Sciatic nerve (tissue), 2 donors: Measurements from ENCODE around the gene TMEM252. TPM values are rescaled to one million over a fixed set of nuclear protein-coding genes. Genes with fewer than 3 reads are reported as not detected.

ENCODE experiments used
- ATAC-seq: fragments of 200-7000 bp; cut with Tn5 transposase; one replicate; pipeline ENCODE4 v1.9.1; 2020; ENCODE audit warnings: mild to moderate bottlenecking, moderate library complexity
- DNase-seq: peaks from one replicate; pipeline ENCODE4 v3.0.0-alpha.2; 2020; ENCODE audit warnings: low spot score
- intact Hi-C: fragments of 100-400 bp; cut with DNase I; formaldehyde crosslinking; loops from one replicate; pipeline ENCODE4 v1.14.2; 2022
- total RNA-seq: library from RNA; stranded (reverse); fragmentation: NEBNext Ultra II Directional; extraction: Animal tissue kit (Norgen Biotek cat#: 25700); gene quantifications from one replicate; pipeline ENCODE4 v1.2.1, GENCODE V29; 2021
- donor health status: DM: no; HTN: no; CAD: no.
- donor health status: DM: no; HTN: no; CAD: no.

Gene TMEM252
- total RNA-seq, 1 donor from 2014 or later: not detected

GRCh38 chr9:68546596-68547390, 6.1 kb upstream of the TMEM252 start:
- DNase-seq: no peak
- intact Hi-C loops: no loop called here
- ATAC-seq: peak; percentile 83

- no peak for ATAC-seq
- intact Hi-C loops: no loop called here
- DNase-seq: no peak
Measured at GRCh38 chr9:68545033-68545705, 4.5 kb upstream of the TMEM252 start.

- no peak for DNase-seq
- no peak for ATAC-seq
- intact Hi-C loops: no loop called here
Measured at GRCh38 chr9:68541568-68541967, 885 bp upstream of the TMEM252 start.

GRCh38 chr9:68538200-68538599, 2.5 kb downstream of the TMEM252 start:
- DNase-seq (no peak), ATAC-seq (no peak)
- intact Hi-C loops: no loop called here

GRCh38 chr9:68537616-68537880, 3.1 kb downstream of the TMEM252 start:
- intact Hi-C loops: no loop called here
- no peak for ATAC-seq
- no peak for DNase-seq

- intact Hi-C loops: no loop called here
- ATAC-seq (no peak), DNase-seq (no peak)
Measured at GRCh38 chr9:68536876-68537615, 3.6 kb downstream of the TMEM252 start.

- ATAC-seq: no peak
- no peak for DNase-seq
- intact Hi-C loops: no loop called here
Measured at GRCh38 chr9:68533678-68534077, 7.0 kb downstream of the TMEM252 start.

- intact Hi-C loops: no loop called here
- DNase-seq (no peak), ATAC-seq (no peak)
Measured at GRCh38 chr9:68532131-68532530, 8.6 kb downstream of the TMEM252 start.

- ATAC-seq (no peak), DNase-seq (no peak)
- intact Hi-C loops: no loop called here
Measured at GRCh38 chr9:68530618-68531017, 10.1 kb downstream of the TMEM252 start.

- ATAC-seq: no peak
- no peak for DNase-seq
- intact Hi-C loops: no loop called here
Measured at GRCh38 chr9:68523367-68523936, 17.2 kb downstream of the TMEM252 start.

- intact Hi-C loops: no loop called here
- ATAC-seq: no peak
- DNase-seq: no peak
Measured at GRCh38 chr9:68522954-68523353, 17.7 kb downstream of the TMEM252 start.

GRCh38 chr9:68522131-68522530, 18.6 kb downstream of the TMEM252 start:
- ATAC-seq (peak; percentile 34), DNase-seq (no peak)
- intact Hi-C loops: no loop called here

GRCh38 chr9:68515326-68516017, 25.2 kb downstream of the TMEM252 start:
- ATAC-seq (peak; percentile 44), DNase-seq (no peak)
- intact Hi-C loops: no loop called here

- intact Hi-C loops: no loop called here
Measured at GRCh38 chr9:68513981-68514380, 26.7 kb downstream of the TMEM252 start.

GRCh38 chr9:68513385-68513784, 27.3 kb downstream of the TMEM252 start:
- no peak for DNase-seq
- intact Hi-C loops: no loop called here
- no peak for ATAC-seq

More at GRCh38 chr9:68513981-68514380, 26.7 kb downstream of the TMEM252 start:
- no peak for DNase-seq
- no peak for ATAC-seq

- DNase-seq: no peak
- no peak for ATAC-seq
- intact Hi-C loops: no loop called here
Measured at GRCh38 chr9:68509689-68510088, 31.0 kb downstream of the TMEM252 start.

GRCh38 chr9:68508547-68508946, 32.1 kb downstream of the TMEM252 start:
- DNase-seq: no peak

GRCh38 chr9:68507806-68508145, 32.9 kb downstream of the TMEM252 start:
- DNase-seq (no peak), ATAC-seq (peak; percentile 16)
- intact Hi-C loops: no loop called here

More at GRCh38 chr9:68508547-68508946, 32.1 kb downstream of the TMEM252 start:
- peak; percentile 29 for ATAC-seq
- intact Hi-C loops: no loop called here

GRCh38 chr9:68507130-68507805, 33.4 kb downstream of the TMEM252 start:
- intact Hi-C loops: no loop called here
- no peak for ATAC-seq
- no peak for DNase-seq
